K562 (cell line): ENCODE measurements around the gene TNF. TPM values are rescaled to one million over a fixed set of nuclear protein-coding genes. Genes with fewer than 3 reads are reported as not detected.
A peak's percentile ranks its signal among the peaks of the same experiment; 100 is the strongest.

Experiments
- ARID1B ChIP-seq: fragments of 450-650 bp; IDR thresholded peaks from 2 replicates; pipeline ENCODE4 v1.6.1; 2016; ENCODE audit warnings: antibody characterized with exemption, mild to moderate bottlenecking, inconsistent platforms
- BCL6 ChIP-seq: fragments of 250-450 bp; sonication (Bioruptor Pico); IDR thresholded peaks from 2 replicates; pipeline ENCODE4 v1.4.0; 2020
- ELF2 ChIP-seq: fragments of 250-450 bp; sonication (Bioruptor Pico); IDR thresholded peaks from 2 replicates; pipeline ENCODE4 v1.5.0; 2021; ENCODE audit warnings: mild to moderate bottlenecking
- ESRRB ChIP-seq: fragments of 250-450 bp; sonication (Bioruptor Pico); IDR thresholded peaks from 2 replicates; pipeline ENCODE4 v1.5.0; 2020; ENCODE audit warnings: mild to moderate bottlenecking, moderate library complexity, borderline replicate concordance
- JUN ChIP-seq, 2 experiments: sonication (generic) in 1 of 2; formaldehyde crosslinking in 1 of 2; IDR thresholded peaks; 2 replicates each; pipeline versions ENCODE4 v1.6.1 to v1.8.0; 2012 to 2022; ENCODE audit warnings: borderline replicate concordance in 2 of 2, mild to moderate bottlenecking in 2 of 2, improper control_type of control experiment in 1 of 2, low read depth in 1 of 2, low read length in 1 of 2, missing genetic modification reagents in 1 of 2
- KDM1A ChIP-seq, 2 experiments: fragments of 450-650 bp; IDR thresholded peaks; 2 replicates each; pipeline ENCODE4 v1.6.1; 2016; ENCODE audit warnings: mild to moderate bottlenecking in 2 of 2
- MBD2 ChIP-seq: sonication (generic); IDR thresholded peaks from 2 replicates; pipeline ENCODE4 v1.6.1; 2016; ENCODE audit warnings: low read depth, borderline replicate concordance
- NCOR1 ChIP-seq: fragments of 450-650 bp; IDR thresholded peaks from 2 replicates; pipeline ENCODE4 v1.6.1; 2016; ENCODE audit warnings: mild to moderate bottlenecking, moderate library complexity
- NFE2 ChIP-seq: IDR thresholded peaks from 2 replicates; pipeline ENCODE4 v1.6.1; 2014; ENCODE audit warnings: antibody characterized with exemption, low read depth
- NFIC ChIP-seq: fragments of 450-650 bp; IDR thresholded peaks from 2 replicates; pipeline ENCODE4 v1.6.1; 2017; ENCODE audit warnings: mild to moderate bottlenecking, inconsistent platforms
- NR4A1 ChIP-seq, 2 experiments: fragments of 250-450 bp in 1 of 2; fragments of 450-650 bp in 1 of 2; sonication (Bioruptor Pico) in 1 of 2; IDR thresholded peaks; 2 replicates each; pipeline versions ENCODE4 v1.4.0 to v1.6.1; 2016 to 2020; ENCODE audit warnings: mild to moderate bottlenecking in 2 of 2, missing compliant biosample characterization in 1 of 2, missing genetic modification characterization in 1 of 2, moderate library complexity in 1 of 2
- POLR2AphosphoS2 ChIP-seq: IDR thresholded peaks from 2 replicates; pipeline ENCODE4 v1.6.1; 2012; ENCODE audit warnings: low read length, improper control_type of control experiment
- PRPF4 ChIP-seq: fragments of 200-400 bp; formaldehyde crosslinking; IDR thresholded peaks from one replicate; pipeline ENCODE4 v1.6.1; 2017; ENCODE audit warnings: low read length, low read depth, mild to moderate bottlenecking; ENCODE audit not compliant: insufficient read depth, poor library complexity, severe bottlenecking
- RAD21 ChIP-seq, 2 experiments: fragments of 250-450 bp in 1 of 2; fragments of 450-650 bp in 1 of 2; sonication (Bioruptor Pico) in 1 of 2; formaldehyde crosslinking in 1 of 2; IDR thresholded peaks in 1 of 2; conservative IDR thresholded peaks in 1 of 2; 2 replicates each; pipeline versions ENCODE4 v1.4.0 to v1.8.0; 2020 to 2022; ENCODE audit warnings: mild to moderate bottlenecking in 2 of 2, moderate library complexity in 1 of 2
- SMARCC2 ChIP-seq: fragments of 450-650 bp; IDR thresholded peaks from 2 replicates; pipeline ENCODE4 v1.6.1; 2017; ENCODE audit warnings: antibody characterized with exemption, moderate library complexity, mild to moderate bottlenecking, low read depth
- TAL1 ChIP-seq: fragments of 450-650 bp; IDR thresholded peaks from 2 replicates; pipeline ENCODE4 v1.6.1; 2016; ENCODE audit warnings: mild to moderate bottlenecking
- U2AF1 ChIP-seq: fragments of 200-400 bp; formaldehyde crosslinking; optimal IDR thresholded peaks from 2 replicates; pipeline ENCODE3; 2017; ENCODE audit warnings: mild to moderate bottlenecking, low read depth, low read length, moderate library complexity
- ZKSCAN3 ChIP-seq: fragments of 250-450 bp; sonication (Bioruptor Pico); IDR thresholded peaks from 2 replicates; pipeline ENCODE4 v1.4.0; 2020
- ZNF224 ChIP-seq: sonication (generic); formaldehyde crosslinking; IDR thresholded peaks from 2 replicates; pipeline ENCODE4 v1.8.0; 2022; ENCODE audit warnings: mild to moderate bottlenecking, missing genetic modification reagents
- ZNF41 ChIP-seq: fragments of 250-450 bp; sonication (Bioruptor Pico); conservative IDR thresholded peaks from 2 replicates; pipeline ENCODE4 v1.4.0; 2020; ENCODE audit warnings: mild to moderate bottlenecking
- ZNF778 ChIP-seq: fragments of 450-650 bp; formaldehyde crosslinking; IDR thresholded peaks from 2 replicates; pipeline ENCODE4 v1.4.0; 2020; ENCODE audit warnings: mild to moderate bottlenecking, moderate library complexity
- polyA plus RNA-seq, 8 experiments: library from polyadenylated mRNA; depleted of rRNA in 4 of 8; stranded (reverse) in 5 of 8; unstranded in 3 of 8; fragments of >200 nt; fragmentation: Nextera tagmentation in 2 of 8; fragmentation: Illumina TruSeq in 1 of 8; extraction: Ambion mirVana in 2 of 8; extraction: Trizol in 1 of 8; gene quantifications; 2 replicates each; pipeline versions ENCODE4 v1.2.1 to v1.2.3, GENCODE V29; 2011 to 2014; ENCODE audit warnings: inconsistent platforms in 1 of 8, missing spikeins in 1 of 8
- total RNA-seq, 7 experiments: library from RNA; depleted of rRNA in 6 of 7; stranded (reverse); fragments of >200 nt in 6 of 7; fragmentation: Illumina TruSeq in 2 of 7; extraction: Trizol in 2 of 7; gene quantifications; 2 replicates each; pipeline versions ENCODE4 v1.2.1 to v1.2.3, GENCODE V29; 2011 to 2021; ENCODE audit warnings: low replicate concordance in 1 of 7
- TF ChIP-seq, protein P1 (sequence below): fragments of 450-650 bp; IDR thresholded peaks from 2 replicates; pipeline ENCODE4 v1.6.1; 2016; ENCODE audit warnings: antibody characterized with exemption
- TF ChIP-seq, protein P2 (sequence below): fragments of 250-450 bp; sonication (Bioruptor Pico); IDR thresholded peaks from 2 replicates; pipeline ENCODE4 v1.8.0; 2022; ENCODE audit warnings: moderate library complexity, mild to moderate bottlenecking, inconsistent platforms

Gene TNF
- total and polyA plus RNA-seq, 9 of the 15 experiments (the other 6 are each of a cell fraction or from before 2014, with no cell fraction given): 0.08 to 0.40 TPM; not detected in 7

DNA sequence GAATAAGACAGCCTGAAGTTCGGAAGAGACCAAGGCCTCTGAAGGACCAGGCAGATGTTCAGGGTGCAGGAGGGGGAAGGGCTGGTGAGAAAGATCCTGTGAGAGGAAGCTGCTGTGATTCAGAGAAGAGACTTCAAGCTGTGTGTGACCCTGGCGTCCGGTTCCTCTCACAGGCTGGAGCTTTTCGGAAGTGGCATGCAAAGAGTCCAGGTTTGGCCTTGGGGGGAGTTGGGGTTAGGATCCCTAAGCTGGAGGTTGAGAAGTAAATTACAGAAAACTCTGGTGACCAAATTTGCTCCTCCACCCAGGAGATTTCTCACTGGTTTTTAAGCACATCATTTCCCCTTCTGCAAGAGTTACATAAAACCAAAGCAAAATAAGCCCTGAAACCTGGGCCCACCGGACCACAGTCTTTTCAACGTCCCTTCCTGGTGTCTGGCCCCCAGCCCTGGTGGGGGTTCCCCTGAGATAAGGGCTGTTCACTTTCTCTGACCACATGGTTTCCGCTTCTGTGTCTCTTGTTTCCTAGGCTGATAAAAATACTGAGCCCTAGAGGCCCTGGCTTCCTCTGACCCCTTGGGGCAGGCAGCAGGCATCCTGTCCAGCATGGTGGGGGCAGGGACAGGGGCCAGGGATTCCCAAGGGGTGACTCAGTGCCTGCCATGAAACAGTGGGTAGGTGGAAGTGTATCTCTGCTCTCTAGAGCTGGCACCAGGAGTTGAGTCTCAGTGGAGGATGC, 15.2 kb upstream of the TNF start (continued):
- TF ChIP-seq U2AF1 (no peak), ARID1B (peak; percentile 78), ZKSCAN3 (CRISPR knock-in tag) (no peak), ZNF41 (CRISPR knock-in tag) (no peak), ESRRB (CRISPR knock-in tag) (no peak), NFE2 (peak; percentile 21; the same call in 1 of the 2 replicates), MBD2 (peak; percentile 6; the same call in 1 of the 2 replicates), SMARCC2 (0 out of 2 replicates have a peak, but pooled peaks have one; percentile 23), NFIC (peak; percentile 57), KDM1A (IDR thresholded peaks at IDR 0.05) (peak; percentile 80 to 82), TAL1 (peak; percentile 33; the same call in 1 of the 2 replicates), PRPF4 (no peak), ZNF778 (CRISPR knock-in tag) (no peak), BCL6 (CRISPR knock-in tag) (no peak), NR4A1 (CRISPR knock-in tag; IDR thresholded peaks at IDR 0.05) (0 out of 2 replicates have a peak, but pooled peaks have one; percentile 30), NR4A1 (tag; IDR thresholded peaks at IDR 0.05) (no peak), ELF2 (CRISPR knock-in tag) (peak; percentile 71), NCOR1 (peak; percentile 82), POLR2AphosphoS2 (peak; percentile 68; the same call in 1 of the 2 replicates), JUN (IDR thresholded peaks at IDR 0.05; ENCODE audit: borderline replicate concordance, low read depth, low read length) (peak; percentile 86), JUN (CRISPR knock-in tag; IDR thresholded peaks at IDR 0.05; ENCODE audit: borderline replicate concordance) (no peak), ZNF224 (no peak), RAD21 (CRISPR knock-in tag; conservative IDR thresholded peaks at IDR 0.05 in 1 of 2, IDR thresholded peaks at IDR 0.05 in 1 of 2) (peak in 1 of 2 experiments; percentile 16; a peak in 1 of 4 replicates)
- TF ChIP-seq, protein P1, sequence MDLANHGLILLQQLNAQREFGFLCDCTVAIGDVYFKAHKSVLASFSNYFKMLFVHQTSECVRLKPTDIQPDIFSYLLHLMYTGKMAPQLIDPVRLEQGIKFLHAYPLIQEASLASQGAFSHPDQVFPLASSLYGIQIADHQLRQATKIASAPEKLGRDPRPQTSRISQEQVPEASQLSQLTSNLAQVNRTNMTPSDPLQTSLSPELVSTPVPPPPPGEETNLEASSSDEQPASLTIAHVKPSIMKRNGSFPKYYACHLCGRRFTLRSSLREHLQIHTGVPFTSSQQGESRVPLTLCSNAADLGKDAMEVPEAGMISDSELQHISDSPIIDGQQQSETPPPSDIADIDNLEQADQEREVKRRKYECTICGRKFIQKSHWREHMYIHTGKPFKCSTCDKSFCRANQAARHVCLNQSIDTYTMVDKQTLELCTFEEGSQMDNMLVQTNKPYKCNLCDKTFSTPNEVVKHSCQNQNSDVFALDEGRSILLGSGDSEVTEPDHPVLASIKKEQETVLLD: peak; percentile 13; the same call in 1 of the 2 replicates
- TF ChIP-seq, protein P2, sequence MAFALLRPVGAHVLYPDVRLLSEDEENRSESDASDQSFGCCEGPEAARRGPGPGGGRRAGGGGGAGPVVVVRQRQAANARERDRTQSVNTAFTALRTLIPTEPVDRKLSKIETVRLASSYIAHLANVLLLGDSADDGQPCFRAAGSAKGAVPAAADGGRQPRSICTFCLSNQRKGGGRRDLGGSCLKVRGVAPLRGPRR (CRISPR knock-in tag): no peak
